22Rv1 (cell line): ENCODE results near the gene SFR1.

Source experiments
- H3K27ac ChIP-seq: fragments of 450-650 bp; 2 replicates; pipeline ENCODE4 v1.5.1; 2017
- ZFX ChIP-seq: fragments of 450-650 bp; IDR thresholded peaks from 2 replicates; pipeline ENCODE4 v1.6.1; 2017; ENCODE audit warnings: antibody characterized with exemption, borderline replicate concordance
- TF ChIP-seq, protein P1 (sequence below): fragments of 450-650 bp; IDR thresholded peaks from 2 replicates; pipeline ENCODE4 v1.5.1; 2017; ENCODE audit warnings: mild to moderate bottlenecking

The SFR1 gene

DNA sequence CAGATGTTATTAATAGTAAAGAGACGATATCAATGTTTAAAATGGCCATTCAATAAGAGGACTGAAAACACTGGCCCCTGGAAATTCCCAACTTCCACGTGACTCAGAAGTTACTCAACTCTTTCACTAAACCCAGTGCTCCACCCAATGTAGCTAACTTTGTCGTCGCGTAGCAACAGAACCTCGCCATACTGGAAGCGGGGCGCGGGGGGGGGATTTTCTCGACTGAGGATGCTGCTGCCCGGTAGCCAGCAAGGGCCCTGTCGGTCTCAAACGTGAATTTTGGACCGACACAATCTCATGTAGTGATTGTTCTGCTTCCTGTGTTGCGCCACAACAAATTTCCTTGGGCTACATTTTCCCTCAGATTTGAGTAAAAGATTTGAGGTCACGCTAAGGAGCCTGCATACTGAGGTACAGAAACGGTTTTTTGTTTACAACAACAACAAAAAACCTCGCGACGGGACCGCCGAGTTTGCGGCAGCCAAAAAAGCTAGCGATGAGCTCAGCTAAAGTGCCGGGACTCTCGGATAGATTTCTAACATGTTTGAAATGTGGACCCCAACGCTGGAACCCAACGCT, 977 bp upstream of the SFR1 start:
- TF ChIP-seq, protein P1, sequence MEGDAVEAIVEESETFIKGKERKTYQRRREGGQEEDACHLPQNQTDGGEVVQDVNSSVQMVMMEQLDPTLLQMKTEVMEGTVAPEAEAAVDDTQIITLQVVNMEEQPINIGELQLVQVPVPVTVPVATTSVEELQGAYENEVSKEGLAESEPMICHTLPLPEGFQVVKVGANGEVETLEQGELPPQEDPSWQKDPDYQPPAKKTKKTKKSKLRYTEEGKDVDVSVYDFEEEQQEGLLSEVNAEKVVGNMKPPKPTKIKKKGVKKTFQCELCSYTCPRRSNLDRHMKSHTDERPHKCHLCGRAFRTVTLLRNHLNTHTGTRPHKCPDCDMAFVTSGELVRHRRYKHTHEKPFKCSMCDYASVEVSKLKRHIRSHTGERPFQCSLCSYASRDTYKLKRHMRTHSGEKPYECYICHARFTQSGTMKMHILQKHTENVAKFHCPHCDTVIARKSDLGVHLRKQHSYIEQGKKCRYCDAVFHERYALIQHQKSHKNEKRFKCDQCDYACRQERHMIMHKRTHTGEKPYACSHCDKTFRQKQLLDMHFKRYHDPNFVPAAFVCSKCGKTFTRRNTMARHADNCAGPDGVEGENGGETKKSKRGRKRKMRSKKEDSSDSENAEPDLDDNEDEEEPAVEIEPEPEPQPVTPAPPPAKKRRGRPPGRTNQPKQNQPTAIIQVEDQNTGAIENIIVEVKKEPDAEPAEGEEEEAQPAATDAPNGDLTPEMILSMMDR, result no peak
- no peak for TF ChIP-seq ZFX
- peak overlapping the region; percentile 97 for H3K27ac ChIP-seq

- TF ChIP-seq ZFX, result no peak
- TF ChIP-seq, protein P1, result no peak
- peak overlapping the region; percentile 97 for H3K27ac ChIP-seq
Observed at GRCh38 chr10:104122225-104123107, 495 bp downstream of the SFR1 start.

DNA sequence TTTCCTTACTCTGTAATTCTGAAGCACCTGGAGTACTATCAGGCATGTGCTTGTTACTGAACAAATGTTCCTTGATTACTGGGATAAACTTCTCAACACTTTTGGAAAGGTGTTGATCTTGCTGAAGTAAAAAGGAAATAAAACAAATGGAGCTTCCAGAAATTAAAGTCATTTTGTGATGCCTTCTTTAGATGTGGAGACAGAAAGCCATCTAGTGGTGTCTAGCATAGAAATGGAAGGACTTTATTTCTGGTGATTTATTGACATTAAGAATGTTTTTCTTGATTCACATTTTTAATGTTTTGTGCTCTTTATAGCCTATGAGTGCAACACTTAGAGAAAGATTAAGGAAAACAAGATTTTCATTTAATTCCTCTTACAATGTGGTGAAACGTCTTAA, 1.4 kb downstream of the SFR1 start:
- TF ChIP-seq ZFX, result no peak
- TF ChIP-seq, protein P1, result 0 out of 2 replicates have a peak, but pooled peaks have one; percentile 32
- no peak overlapping the region for H3K27ac ChIP-seq

DNA sequence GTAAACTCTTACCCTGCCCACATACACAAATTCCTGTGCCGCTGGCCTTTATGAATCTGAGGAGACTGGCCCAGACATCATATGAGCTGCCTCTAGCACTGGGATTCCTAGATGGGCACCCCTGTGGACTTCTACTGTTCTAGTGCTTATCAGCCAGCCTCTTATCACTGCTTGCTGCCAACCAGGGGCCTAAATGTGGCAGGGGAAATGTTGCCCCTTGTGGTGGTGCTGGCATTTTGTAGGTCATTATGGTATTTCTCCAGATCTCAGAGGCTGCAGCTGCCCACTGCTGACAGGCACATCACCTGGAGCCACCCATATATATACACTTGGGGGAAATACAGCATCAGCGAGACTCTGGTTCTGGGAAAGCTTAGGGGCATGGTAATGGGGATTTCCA, 5.4 kb downstream of the SFR1 start:
- TF ChIP-seq ZFX, result no peak
- TF ChIP-seq, protein P1, result peak; percentile 46
- no peak overlapping the region for H3K27ac ChIP-seq

DNA sequence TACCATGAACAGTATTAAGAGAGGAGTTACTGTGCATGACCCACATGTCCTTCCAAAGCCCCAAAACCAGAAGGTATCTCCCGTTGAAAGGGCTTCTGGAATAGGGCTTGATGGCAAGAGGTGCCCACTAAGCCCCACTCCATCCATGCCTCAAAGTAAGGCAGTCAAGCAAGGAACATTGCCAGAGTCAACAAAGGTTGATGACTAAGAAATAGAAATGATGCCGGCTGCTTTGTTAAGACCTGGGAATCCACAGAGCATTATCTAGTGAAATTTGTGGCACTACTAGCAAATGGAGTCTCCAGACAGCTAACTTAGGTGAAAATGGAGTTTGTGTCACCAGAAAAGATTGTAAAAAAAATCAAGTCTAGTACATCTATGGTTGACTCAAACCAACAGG, 6.2 kb downstream of the SFR1 start:
- H3K27ac ChIP-seq, result no peak overlapping the region
- TF ChIP-seq, protein P1, result no peak
- TF ChIP-seq ZFX, result no peak

- TF ChIP-seq ZFX, result no peak
- TF ChIP-seq, protein P1, result no peak
- no peak overlapping the region for H3K27ac ChIP-seq
Observed at GRCh38 chr10:104130041-104130440, 8.1 kb downstream of the SFR1 start.

- no peak overlapping the region for H3K27ac ChIP-seq
- TF ChIP-seq, protein P1, result no peak
- no peak for TF ChIP-seq ZFX
Observed at GRCh38 chr10:104138131-104138530, 16.2 kb downstream of the SFR1 start.
